HG03280 (cell line): ENCODE results near the gene FECH.

Experiments used
- ATAC-seq: cut with Tn5 transposase; IDR thresholded peaks from one replicate; pipeline ENCODE4 v1.9.1; 2021; ENCODE audit warnings: mild to moderate bottlenecking, moderate library complexity; ENCODE audit not compliant: unreplicated experiment

Gene FECH

GRCh38 chr18:57581301-57581934 is 5.1 kb downstream of the FECH start:
- peak; percentile 71 for ATAC-seq

GRCh38 chr18:57579934-57580333 is 6.6 kb downstream of the FECH start:
- ATAC-seq = no peak

- no peak for ATAC-seq
Measured at GRCh38 chr18:57576316-57576715, 10.2 kb downstream of the FECH start.

- ATAC-seq = no peak
Measured at GRCh38 chr18:57575542-57575941, 11.0 kb downstream of the FECH start.

DNA sequence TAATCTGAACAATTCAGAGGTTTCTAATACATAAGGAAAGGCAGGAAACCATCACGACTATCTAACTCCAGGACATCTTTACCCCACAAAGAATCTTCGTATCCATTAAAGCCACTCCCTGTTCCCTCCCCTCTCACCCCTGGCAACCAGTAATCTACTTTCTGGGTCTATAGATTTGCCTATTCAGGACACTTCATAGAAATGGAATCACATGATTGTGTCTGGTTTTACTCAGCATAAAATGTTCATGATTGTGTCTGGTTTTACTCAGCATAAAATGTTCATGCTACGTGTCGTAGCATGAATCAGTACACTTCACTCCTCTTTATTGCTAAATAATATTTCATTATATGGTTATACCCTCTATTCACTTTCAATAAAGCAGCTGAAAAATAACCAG is 11.6 kb downstream of the FECH start:
- ATAC-seq = no peak

GRCh38 chr18:57570162-57570561 is 16.3 kb downstream of the FECH start:
- ATAC-seq = no peak

DNA sequence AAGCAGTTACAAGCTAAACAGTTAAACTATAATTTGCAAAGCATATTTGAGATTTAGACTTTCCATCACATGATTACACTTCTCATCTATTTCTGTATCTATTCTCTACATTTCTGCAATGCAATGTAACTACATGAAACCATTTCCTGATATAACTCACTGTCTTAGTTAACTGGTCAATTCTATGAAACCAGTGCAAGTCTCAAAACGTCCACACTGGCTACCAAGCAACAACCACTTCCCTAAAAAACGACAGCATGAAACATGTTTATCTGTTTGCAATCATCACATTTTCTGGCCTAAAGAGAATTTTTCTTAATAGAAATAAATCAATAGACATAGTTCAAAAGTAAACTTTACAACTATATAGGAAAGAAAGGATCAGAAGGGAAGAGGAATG is 17.4 kb downstream of the FECH start:
- no peak for ATAC-seq

- ATAC-seq = no peak
Measured at GRCh38 chr18:57561728-57562423, 24.6 kb downstream of the FECH start.

DNA sequence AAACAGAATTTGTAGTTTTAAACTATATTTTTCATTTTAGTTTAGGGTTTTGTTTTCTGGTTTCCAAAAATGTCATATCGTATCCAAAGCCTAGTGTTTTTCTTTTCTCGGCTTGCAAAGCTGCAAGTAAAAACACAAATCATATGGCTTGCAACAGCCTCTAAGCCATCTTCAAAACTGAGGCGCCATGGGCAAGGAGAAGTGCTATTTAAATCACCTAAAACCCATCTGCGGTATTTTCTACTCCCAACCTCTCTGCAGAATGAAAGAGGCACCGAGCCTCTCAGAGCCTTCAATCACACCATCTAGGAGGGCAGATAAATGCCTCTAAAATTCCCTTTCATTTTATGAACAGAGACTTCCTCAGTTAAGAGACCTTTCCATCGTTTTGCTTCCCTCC is 25.2 kb downstream of the FECH start:
- no peak for ATAC-seq

GRCh38 chr18:57559314-57559713 is 27.2 kb downstream of the FECH start:
- no peak for ATAC-seq

DNA sequence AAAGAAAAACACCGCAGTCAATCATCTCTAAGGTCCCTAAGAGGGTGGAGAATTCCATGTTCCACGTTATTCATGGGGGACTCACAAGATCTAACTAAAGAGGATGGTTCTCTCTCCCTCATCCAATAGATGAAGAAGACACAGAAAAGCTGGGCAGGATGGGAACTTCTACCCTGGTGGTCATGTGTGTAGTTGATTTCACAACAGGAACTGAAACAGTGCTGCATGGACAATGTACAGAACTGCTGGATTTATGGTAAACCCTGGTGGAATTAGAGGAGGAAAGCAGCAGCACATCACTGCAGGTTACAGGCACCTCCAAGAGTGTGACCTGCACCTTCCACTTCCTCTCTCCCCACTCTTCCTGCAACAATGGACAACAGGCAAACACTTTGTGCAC is 31.4 kb downstream of the FECH start:
- ATAC-seq = no peak

DNA sequence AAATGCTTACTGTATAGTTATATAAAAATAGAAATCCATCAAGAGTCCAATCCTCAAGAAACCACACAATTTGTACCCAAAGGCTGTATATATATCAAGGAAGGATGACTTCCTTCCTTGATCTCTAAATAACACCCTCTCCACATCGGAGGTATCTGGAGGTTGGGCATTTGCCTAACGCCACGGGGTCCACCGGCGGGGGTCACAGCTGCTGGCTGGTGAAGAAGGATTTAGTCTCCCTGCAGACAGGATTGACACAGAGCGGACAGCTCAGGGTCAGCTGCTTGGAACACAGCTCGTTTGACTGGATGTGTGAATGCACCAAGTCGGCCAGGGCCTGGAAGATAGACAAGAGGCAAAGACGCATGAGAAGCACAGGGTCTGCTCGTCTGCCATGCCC is 36.0 kb downstream of the FECH start:
- ATAC-seq = no peak

- ATAC-seq = no peak
Measured at GRCh38 chr18:57547260-57547659, 39.2 kb downstream of the FECH start.

DNA sequence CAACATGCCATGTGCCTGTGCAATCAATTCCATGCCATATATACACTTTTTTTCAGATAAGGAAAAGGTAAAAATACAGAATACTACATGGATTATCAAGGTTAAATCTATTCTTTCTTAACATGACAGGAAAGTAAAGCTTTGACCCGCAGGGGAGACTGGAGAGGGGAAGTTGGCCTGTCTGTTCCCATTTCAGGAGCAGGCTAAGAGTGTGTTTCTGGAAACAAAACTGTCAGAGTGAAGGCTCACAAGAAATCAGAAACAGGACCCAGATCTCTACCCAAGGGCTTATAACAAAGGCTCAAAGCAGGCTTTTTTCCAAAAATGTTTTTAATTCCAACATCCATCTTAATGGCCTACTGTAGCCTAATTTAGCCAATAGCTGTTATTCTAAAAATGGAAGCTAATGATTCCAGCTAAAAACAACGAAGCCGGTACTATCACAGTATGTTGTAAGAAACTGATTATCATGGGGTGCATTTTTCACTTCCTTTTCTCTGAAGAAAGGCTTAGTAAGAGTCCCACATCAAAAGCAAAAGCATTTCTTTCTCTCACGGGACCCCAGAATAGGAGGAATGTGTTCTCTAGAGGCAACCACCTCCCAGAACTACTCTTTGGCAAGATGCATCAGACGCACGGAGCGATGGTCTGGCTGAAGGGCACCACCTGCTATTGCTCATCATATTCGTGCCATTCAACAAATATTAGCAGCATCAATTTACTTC is 41.4 kb downstream of the FECH start:
- peak; percentile 73 for ATAC-seq

DNA sequence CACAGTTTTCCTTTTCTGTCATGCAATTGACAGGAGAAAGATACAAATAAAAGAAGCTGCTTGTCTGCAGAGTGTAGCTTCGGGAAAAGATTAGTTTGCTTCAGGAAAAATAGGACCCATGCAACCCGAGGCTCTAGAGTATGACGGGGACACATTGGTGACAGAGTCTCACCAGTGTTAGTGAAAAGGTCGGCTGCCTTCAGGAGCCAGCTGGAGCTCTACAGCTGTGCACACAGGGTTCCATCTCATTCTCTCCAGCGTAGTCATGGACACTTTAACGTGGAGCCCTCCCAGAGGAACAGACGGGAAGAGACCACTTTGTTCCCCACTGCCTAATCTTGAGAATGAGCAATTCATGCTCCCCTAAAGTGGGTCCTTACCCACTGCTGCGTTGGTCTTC is 42.9 kb downstream of the FECH start:
- no peak for ATAC-seq

DNA sequence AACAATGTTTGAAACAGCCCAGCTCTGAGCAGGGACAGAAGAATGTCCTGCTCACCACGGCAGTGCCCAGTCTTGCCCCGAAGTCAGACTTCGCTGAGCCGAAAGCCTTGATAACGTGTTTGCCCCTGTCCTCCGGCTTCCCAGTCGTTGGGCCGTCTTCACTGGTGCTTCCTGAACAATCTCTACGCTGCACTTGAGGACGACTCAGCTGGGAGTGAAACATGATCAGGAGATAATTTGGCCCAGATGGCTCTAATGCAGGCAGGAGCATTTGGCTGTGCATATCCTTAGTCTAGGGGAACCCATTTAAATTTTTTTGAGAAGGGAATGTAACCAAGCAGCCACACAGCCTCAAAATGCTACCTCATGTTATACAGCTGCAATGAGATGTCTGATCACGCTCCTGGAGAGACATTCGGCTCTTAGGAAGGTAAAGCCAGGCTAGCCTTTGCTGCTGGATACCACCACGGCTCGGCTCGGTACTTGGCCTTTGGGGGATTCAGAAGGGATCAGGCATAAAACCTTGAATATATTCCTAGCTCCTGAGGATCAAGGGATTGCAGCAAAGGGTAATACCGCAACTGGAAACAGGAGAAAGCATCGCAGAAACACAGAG is 43.6 kb downstream of the FECH start:
- no peak for ATAC-seq

DNA sequence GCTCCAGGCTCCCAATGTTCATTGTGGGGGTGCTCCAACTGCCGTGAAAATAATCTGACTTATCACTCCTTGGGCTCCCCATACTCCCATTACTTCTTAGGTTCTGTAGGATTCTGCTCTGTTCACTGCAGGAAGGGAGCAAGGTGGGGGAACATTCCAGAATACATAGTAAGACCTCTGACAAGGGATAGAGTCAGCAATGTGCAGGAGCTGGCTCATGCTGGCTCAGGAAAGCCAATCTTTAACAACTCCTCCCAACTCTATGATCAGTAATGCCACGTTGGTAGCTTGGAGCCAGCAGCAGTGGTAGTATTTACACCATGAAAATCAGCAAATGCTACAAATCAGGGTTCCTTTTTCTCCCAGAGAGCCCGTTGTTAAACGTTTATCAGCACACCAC is 44.4 kb downstream of the FECH start:
- no peak for ATAC-seq

- no peak for ATAC-seq
Measured at GRCh38 chr18:57539702-57540101, 46.8 kb downstream of the FECH start.

DNA sequence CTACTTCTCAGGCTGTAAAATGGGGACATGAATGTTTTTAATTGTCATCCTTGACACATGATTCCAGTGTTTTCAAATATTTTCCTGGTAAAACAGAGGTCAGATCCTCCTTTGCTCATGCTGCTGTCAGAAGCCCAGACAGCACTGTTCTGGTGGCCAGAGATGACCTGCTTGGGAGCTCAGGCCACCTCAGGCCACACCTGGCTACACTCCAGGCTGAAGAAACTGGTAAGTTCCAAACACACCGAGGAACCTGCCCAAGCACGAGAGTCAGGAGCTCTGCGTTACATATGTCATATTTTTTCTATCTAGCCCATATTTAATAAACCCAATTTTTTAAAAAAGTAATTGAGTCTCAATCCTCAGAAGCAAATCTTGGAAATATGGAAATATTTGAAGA is 47.9 kb downstream of the FECH start:
- ATAC-seq = no peak

DNA sequence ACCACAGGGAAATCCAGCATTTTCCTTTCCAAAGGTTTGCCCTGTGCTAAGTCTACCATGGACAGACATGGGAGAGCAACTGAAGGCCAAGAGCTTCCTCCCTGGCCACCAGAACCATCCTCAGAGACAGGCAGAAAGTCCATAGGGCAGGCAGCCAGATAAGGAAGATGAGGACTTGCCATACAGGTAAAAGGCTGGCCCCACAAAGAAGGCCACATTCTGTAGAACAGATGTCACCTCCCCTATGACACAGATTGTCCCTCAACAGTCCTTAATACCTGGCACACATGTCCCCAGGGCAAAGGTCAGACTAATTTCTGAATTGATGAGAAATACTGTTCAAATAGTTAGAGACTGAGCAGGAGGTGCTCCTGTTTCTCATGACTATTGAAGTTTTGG is 52.0 kb downstream of the FECH start:
- no peak for ATAC-seq

GRCh38 chr18:57533868-57534510 is 52.5 kb downstream of the FECH start:
- ATAC-seq = no peak
